ENCODE data around the gene SETBP1. TPM values are rescaled to one million over a fixed set of nuclear protein-coding genes. Genes with fewer than 3 reads are reported as not detected.

SETBP1 gene
- total RNA-seq, 1 donor from 2014 or later, result 83.3 TPM

DNA sequence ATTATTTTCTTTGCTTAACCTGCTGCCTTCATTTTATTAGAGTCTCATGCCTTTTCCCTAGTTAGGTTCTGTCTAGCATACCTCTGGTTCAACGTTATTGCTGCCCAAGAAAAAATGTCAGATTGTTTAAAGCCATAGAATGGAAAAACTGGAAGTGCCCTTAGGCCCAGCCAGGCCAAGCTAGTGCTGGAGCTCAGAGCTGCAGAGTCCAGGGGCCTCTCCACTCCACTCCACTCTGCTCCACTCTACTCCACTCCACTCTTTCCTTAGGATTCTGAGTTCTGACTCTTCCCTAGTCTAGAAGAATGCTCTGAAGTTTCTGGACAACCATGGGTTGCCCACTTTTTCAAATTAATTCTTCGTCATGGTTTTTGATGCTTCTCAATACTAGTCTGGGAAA is 155.6 kb downstream of the SETBP1 start:
- TF ChIP-seq CTCF (IDR thresholded peaks at IDR 0.05; ENCODE audit: partially characterized antibody, unreplicated experiment), result no peak
- H3K27ac Mint-ChIP-seq (ENCODE audit: unreplicated experiment), result no peak overlapping the region
- H3K9me3 Mint-ChIP-seq (ENCODE audit: unreplicated experiment), result peaks cover 2% of the 10 kb centered on the region
- H3K27me3 Mint-ChIP-seq (ENCODE audit: unreplicated experiment), result peaks cover 3% of the 10 kb centered on the region
- DNase-seq, result no peak
- H3K4me3 Mint-ChIP-seq (ENCODE audit: unreplicated experiment), result no peak overlapping the region
- no peaks in the 10 kb centered on the region for H3K36me3 Mint-ChIP-seq (ENCODE audit: unreplicated experiment)
- H3K4me1 Mint-ChIP-seq (ENCODE audit: low read depth, unreplicated experiment), result peaks cover 33% of the 10 kb centered on the region

- Mint-ChIP-seq H3K9me3 (ENCODE audit: unreplicated experiment) (peaks cover 4% of the 10 kb centered on the region), H3K4me1 (ENCODE audit: low read depth, unreplicated experiment) (peaks cover 37% of the 10 kb centered on the region), H3K4me3 (ENCODE audit: unreplicated experiment) (no peak overlapping the region), H3K36me3 (ENCODE audit: unreplicated experiment) (peaks cover 3% of the 10 kb centered on the region), H3K27me3 (ENCODE audit: unreplicated experiment) (peaks cover 3% of the 10 kb centered on the region), H3K27ac (ENCODE audit: unreplicated experiment) (no peak overlapping the region)
- TF ChIP-seq CTCF (IDR thresholded peaks at IDR 0.05; ENCODE audit: partially characterized antibody, unreplicated experiment), result no peak
- DNase-seq, result no peak
Observed at GRCh38 chr18:44837482-44838180, 156.9 kb downstream of the SETBP1 start.

GRCh38 chr18:44838971-44839666 is 158.4 kb downstream of the SETBP1 start:
- peaks cover 34% of the 10 kb centered on the region for H3K4me1 Mint-ChIP-seq (ENCODE audit: low read depth, unreplicated experiment)

GRCh38 chr18:44840058-44840790 is 159.5 kb downstream of the SETBP1 start:
- Mint-ChIP-seq H3K4me1 (ENCODE audit: low read depth, unreplicated experiment) (peaks cover 35% of the 10 kb centered on the region), H3K27ac (ENCODE audit: unreplicated experiment) (no peak overlapping the region), H3K27me3 (ENCODE audit: unreplicated experiment) (peaks cover under 1% of the 10 kb centered on the region), H3K4me3 (ENCODE audit: unreplicated experiment) (no peak overlapping the region), H3K36me3 (ENCODE audit: unreplicated experiment) (peaks cover 3% of the 10 kb centered on the region), H3K9me3 (ENCODE audit: unreplicated experiment) (peaks cover 2% of the 10 kb centered on the region)
- DNase-seq, result no peak
- no peak for TF ChIP-seq CTCF (IDR thresholded peaks at IDR 0.05; ENCODE audit: partially characterized antibody, unreplicated experiment)

More at GRCh38 chr18:44838971-44839666, 158.4 kb downstream of the SETBP1 start:
- Mint-ChIP-seq H3K4me3 (ENCODE audit: unreplicated experiment) (no peak overlapping the region), H3K9me3 (ENCODE audit: unreplicated experiment) (peaks cover 4% of the 10 kb centered on the region), H3K27me3 (ENCODE audit: unreplicated experiment) (peaks cover 3% of the 10 kb centered on the region), H3K27ac (ENCODE audit: unreplicated experiment) (no peak overlapping the region), H3K36me3 (ENCODE audit: unreplicated experiment) (peaks cover 3% of the 10 kb centered on the region)
- peak; percentile 41 for DNase-seq
- TF ChIP-seq CTCF (IDR thresholded peaks at IDR 0.05; ENCODE audit: partially characterized antibody, unreplicated experiment), result no peak

All from glutamatergic neuron (in vitro differentiated cells).